Fibroblast of gingiva (primary cell): ENCODE results near the gene CCDC201.
"Not testable (repeated sequence)": the region's sequence is repeated elsewhere in the genome, so short reads cannot be mapped to it uniquely, and the experiment has no call there.

Source experiments
- DNase-seq: peaks from one replicate; pipeline ENCODE4 v3.0.0-alpha.2; 2011; ENCODE audit warnings: low read depth

Gene CCDC201

DNA sequence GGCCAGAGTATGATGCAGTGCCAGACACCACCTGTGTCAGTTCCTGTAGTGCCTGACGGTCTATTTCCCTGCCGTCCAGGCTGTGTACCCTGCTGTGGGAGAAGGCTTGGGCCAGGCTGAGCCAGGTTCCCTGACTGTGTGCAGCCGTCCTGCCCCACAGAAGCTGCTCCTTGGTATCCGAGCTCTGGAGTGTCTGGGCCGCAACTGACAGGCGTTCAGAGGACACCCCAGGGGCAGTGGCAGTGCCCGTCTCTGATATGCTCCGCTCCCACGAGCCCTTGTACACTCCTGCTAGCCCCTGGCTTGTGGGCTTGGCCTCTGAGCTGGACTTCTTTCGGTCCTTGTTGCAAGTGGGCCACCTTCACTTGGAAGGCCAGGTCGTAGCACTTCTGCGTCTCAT lies 55.0 kb downstream of the CCDC201 start:
- not testable (repeated sequence) for DNase-seq

DNA sequence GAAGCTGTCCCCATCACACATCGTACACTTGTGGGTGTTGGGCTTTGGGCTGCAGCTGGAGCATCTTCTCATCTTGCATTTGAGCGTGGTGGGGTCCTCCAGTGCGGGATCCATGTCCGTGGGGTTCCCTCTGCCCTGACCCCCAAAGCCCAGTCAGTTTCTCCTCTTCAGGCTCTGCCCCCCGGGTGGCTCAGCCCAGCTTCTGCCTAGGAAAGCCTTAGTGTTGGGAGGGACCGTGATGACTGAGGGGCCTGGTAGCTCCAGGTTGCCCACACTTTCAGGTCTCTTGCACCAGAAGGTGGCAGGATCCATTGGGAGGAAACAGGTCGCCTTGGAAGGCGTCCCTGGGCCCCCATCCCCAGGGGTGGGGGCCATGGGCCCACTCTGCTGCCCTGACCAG lies 55.9 kb downstream of the CCDC201 start:
- DNase-seq, result not testable (repeated sequence)

DNA sequence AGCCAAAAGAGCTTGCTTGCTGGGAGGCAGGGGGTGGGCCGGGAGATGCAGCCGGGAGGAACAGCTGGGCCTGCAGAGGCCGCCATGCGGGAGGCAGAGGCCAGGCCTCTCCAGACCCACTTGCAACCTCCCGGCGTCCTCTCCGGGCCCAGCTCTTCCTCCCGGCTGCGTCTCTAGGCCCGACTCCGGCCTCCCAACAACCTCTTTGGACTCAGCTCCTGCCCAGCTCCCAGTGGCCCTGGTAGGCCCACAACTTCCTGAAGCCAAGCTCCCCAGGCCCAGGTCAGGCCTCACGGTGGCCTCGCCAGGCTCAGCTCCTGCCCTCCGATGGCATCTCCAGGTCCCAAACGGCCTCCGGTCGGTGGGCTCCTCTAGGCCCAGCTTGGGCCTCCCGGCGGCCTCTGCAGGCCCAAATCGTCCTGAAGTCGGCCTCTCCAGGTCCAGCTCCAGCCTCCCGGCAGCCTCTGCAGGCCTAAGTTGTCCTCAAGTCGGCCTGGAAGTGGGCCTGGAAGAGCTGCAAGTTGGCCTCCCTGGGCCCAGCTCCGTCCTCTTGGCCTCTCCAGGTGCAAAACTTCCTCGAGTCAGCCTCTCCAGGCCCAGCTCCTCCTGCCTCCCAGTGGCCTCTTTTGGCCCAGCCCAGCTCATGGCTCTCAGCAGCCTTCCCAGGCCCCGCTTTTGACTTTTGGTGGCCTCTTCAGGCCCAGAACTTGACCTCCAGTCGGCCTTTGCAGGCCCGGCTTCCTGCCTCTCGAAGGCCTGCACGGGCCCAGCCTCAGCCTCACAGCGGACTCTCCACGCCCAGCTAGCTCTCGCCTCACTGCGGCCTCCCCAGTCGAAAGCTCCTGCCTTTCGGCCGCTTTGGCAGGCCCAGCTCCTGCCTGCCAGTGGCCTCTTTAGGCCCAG lies 58.4 kb downstream of the CCDC201 start:
- DNase-seq, result not testable (repeated sequence)

DNA sequence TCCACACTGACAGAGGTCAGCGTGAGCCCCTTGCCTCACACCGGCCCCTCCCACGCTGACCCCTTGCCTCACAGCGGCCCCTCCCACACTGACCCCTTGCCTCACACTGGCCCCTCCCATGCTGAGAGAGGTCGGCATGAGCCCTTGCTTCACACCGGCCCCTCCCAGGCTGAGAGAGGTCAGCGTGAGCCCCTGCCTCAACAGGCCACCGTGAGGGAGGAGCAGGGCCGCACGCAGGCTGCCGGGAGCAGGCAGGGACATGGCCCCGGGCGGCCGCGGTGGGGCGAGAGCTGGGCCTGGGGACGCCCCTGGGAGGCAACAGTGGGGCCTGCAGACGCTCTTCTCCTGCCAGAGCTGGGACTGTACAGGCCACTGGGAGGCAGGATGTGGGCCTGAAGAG lies 59.1 kb downstream of the CCDC201 start:
- DNase-seq, result not testable (repeated sequence)

DNA sequence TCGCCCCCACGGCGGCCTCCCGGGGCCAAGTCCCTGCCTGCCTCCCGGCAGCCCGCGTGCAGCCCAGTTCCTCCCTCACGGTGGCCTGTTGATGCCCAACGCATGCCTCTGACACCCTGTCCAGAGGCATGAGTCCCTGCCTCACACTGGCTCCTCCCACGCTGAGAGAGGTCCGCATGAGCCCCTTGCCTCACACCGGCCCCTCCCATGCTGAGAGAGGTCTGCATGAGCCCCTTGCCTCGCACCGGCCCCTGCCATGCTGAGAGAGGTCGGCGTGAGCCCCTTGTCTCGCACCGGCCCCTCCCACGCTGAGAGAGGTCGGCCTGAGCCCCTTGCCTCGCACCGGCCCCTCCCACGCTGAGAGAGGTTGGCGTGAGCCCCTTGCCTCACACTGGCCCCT lies 59.9 kb downstream of the CCDC201 start:
- no peak for DNase-seq

DNA sequence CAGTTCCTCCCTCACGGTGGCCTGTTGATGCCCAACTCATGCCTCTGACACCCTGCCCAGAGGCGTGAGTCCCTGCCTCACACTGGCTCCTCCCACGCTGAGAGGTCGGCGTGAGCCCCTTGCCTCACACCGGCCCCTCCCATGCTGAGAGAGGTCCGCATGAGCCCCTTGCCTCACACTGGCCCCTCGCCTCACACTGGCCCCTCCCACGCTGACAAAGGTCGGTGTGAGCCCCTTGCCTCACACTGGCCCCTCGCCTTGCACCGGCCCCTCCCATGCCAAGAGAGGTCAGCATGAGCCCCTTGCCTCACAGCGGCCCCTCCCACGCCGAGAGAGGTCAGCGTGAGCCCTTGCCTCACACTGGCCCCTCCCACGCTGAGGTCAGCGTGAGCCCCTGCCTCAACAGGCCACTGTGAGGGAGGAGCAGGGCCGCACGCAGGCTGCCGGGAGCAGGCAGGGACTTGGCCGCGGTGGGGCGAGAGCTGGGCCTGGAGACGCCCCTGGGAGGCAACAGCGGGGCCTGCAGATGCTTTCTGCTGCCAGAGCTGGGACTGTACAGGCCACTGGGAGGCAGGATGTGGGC lies 61.1 kb downstream of the CCDC201 start:
- not testable (repeated sequence) for DNase-seq

DNA sequence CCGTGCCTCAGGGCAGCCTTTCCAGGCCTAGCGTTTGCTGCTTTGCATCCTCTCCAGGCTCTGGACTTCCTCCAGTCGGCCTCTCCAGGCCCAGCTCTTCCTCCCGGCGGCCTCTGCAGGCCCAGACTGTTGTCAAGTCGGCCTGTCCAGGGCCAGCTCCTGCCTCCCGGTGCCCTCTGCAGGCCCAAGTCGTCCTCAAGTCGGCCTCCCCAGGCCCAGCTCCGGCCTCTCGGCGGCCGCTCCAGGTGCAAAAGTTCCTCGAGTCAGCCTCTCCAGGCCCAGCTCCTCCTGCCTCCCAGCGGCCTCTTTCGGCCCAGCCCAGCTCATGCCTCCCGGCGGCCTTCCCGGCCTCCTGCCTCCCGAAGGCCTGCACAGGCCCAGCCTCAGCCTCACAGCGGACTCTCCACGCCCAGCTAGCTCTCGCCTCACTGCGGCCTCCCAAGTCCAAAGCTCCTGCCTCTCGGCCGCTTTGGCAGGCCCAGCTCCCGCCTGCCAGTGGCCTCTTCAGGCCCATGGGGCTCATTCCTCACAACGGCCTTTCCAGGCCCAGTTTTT lies 62.4 kb downstream of the CCDC201 start:
- not testable (repeated sequence) for DNase-seq
